Muscle of back (tissue), 11 donors: ENCODE measurements around the gene CELA1. TPM values are rescaled to one million over a fixed set of nuclear protein-coding genes. Genes with fewer than 3 reads are reported as not detected.
"Not testable (repeated sequence)": the region's sequence is repeated elsewhere in the genome, so short reads cannot be mapped to it uniquely, and the experiment has no call there.

Source experiments
- DNase-seq, 3 donors: peaks; one replicate each; pipeline versions ENCODE4 v3.0.0 to v3.0.0-alpha.2; 2013
- polyA plus RNA-seq, 10 donors: library from polyadenylated mRNA; unstranded; fragments of 120-200 nt; gene quantifications; one replicate each; pipeline ENCODE4 v1.2.1, GENCODE V29; 2013; ENCODE audit not compliant: insufficient read length in 10 of 10

The CELA1 gene
- polyA plus RNA-seq, 10 donors, result not detected

- DNase-seq, result no peak
These were observed 27.5 kb downstream of the CELA1 start for GRCh38 chr12:51318846-51319599.

- not testable (repeated sequence) for DNase-seq
These were observed 28.2 kb downstream of the CELA1 start for GRCh38 chr12:51318057-51318806.

GRCh38 chr12:51311389-51311788 is 35.1 kb downstream of the CELA1 start:
- DNase-seq, result no peak

- DNase-seq, result peak in 1 of 3 donors; percentile 48
These were observed 38.6 kb downstream of the CELA1 start for GRCh38 chr12:51307655-51308593.

- no peak for DNase-seq
These were observed 40.0 kb downstream of the CELA1 start for GRCh38 chr12:51306507-51306906.

- DNase-seq, result not testable (repeated sequence)
These were observed 45.7 kb downstream of the CELA1 start for GRCh38 chr12:51300768-51301167.

- no peak for DNase-seq
These were observed 50.8 kb downstream of the CELA1 start for GRCh38 chr12:51295651-51296050.

- DNase-seq, result not testable (repeated sequence)
These were observed 52.4 kb downstream of the CELA1 start for GRCh38 chr12:51294097-51294496.

- DNase-seq, result no peak
These were observed 52.8 kb downstream of the CELA1 start for GRCh38 chr12:51293696-51294095.

- peak in 2 of 3 donors; percentile 1 to 25 for DNase-seq
These were observed 54.6 kb downstream of the CELA1 start for GRCh38 chr12:51291603-51292513.

- DNase-seq, result no peak
These were observed 60.6 kb downstream of the CELA1 start for GRCh38 chr12:51285843-51286242.

- DNase-seq, result no peak
These were observed 65.1 kb downstream of the CELA1 start for GRCh38 chr12:51281202-51281924.

Other genes with a start within 250 kb of the CELA1 start
- gene TFCP2, start 173.5 kb downstream of the CELA1 start, polyA plus RNA-seq, result 10 to 100 TPM; 35.9 to 46.3 (median 40.6) TPM
- 10 to 100 TPM in 4 of 10 donors, 1 to 10 TPM in 6; 5.6 to 11.5 (median 9.2) TPM for gene POU6F1, start 128.6 kb downstream of the CELA1 start, polyA plus RNA-seq
- 10 to 100 TPM; 67.6 to 93.6 (median 82.6) TPM for gene DAZAP2, start 107.9 kb downstream of the CELA1 start, polyA plus RNA-seq
- 10 to 100 TPM in 4 of 10 donors, 1 to 10 TPM in 6; 6.2 to 16.6 (median 8.4) TPM for gene SMAGP, start 76.3 kb downstream of the CELA1 start, polyA plus RNA-seq
- gene BIN2, start 22.5 kb downstream of the CELA1 start, polyA plus RNA-seq, result 10 to 100 TPM in 1 of 10 donors, 1 to 10 TPM in 9; 1.9 to 12.4 (median 3.2) TPM
- 1 to 10 TPM in 2 of 10 donors, under 1 TPM in 8; 0.28 to 1.2 (median 0.61) TPM for gene GALNT6, start 44.7 kb upstream of the CELA1 start, polyA plus RNA-seq
- gene SLC4A8, start 78.2 kb upstream of the CELA1 start, polyA plus RNA-seq, result 1 to 10 TPM in 7 of 10 donors, under 1 TPM in 3; 0.58 to 2.5 (median 1.1) TPM
- gene SCN8A, start 244.6 kb upstream of the CELA1 start, polyA plus RNA-seq, result 1 to 10 TPM in 3 of 10 donors, under 1 TPM in 7; 0.24 to 2.7 (median 0.38) TPM